Left cardiac atrium (tissue), 4 donors: ENCODE data around the gene NEO1. TPM values are rescaled to one million over a fixed set of nuclear protein-coding genes. Genes with fewer than 3 reads are reported as not detected.

Source experiments
- ATAC-seq, 2 donors: fragments of 200-7000 bp; cut with Tn5 transposase; one replicate each; pipeline ENCODE4 v1.9.1; 2020; ENCODE audit warnings: mild to moderate bottlenecking in 2 of 2, moderate library complexity in 2 of 2
- DNase-seq: peaks from one replicate; pipeline ENCODE4 v3.0.0-alpha.2; 2020
- intact Hi-C, 2 donors: fragments of 100-400 bp; cut with DNase I; formaldehyde crosslinking; loops; one replicate each; pipeline versions ENCODE4 v1.14.1 to v1.15.1; 2022 to 2023
- total RNA-seq, 2 donors: library from RNA; stranded (reverse); fragmentation: NEBNext Ultra II Directional; extraction: Animal tissue kit (Norgen Biotek cat#: 25700); gene quantifications; one replicate each; pipeline ENCODE4 v1.2.1, GENCODE V29; 2021
- donor health status: DM: no; HTN: yes; CAD: no.
- donor health status: DM: no; HTN: yes; CAD: no; lungs with severe emphysema.
- donor health status: DM: yes; HTN: yes; CAD: no.
- donor health status: Dilated cardiomyopathy.

Gene NEO1
- total RNA-seq, 2 donors from 2014 or later = 10.6 to 16.3 TPM

DNA sequence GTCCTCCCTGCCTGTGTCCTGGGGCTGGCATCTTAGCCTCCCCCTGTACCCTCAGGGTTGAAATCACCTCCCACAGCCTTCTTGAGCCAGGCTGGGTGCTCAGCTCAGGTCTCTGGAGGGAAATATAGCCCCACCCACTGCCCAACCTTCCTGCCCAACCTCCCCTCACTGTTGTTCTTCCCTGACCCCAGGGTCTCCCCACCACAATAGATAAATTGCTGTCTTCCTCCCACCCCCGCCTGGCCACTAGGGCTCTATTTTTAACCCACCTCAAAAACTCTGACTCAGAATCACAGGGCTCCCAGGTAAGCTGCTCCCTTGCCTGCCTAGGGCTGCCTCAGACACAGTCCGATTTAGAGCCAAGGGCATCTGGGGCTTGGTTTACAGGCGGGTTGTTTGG, 301.5 kb downstream of the NEO1 start:
- no peak for DNase-seq
- intact Hi-C loops = no loop called here
- ATAC-seq = no peak

DNA sequence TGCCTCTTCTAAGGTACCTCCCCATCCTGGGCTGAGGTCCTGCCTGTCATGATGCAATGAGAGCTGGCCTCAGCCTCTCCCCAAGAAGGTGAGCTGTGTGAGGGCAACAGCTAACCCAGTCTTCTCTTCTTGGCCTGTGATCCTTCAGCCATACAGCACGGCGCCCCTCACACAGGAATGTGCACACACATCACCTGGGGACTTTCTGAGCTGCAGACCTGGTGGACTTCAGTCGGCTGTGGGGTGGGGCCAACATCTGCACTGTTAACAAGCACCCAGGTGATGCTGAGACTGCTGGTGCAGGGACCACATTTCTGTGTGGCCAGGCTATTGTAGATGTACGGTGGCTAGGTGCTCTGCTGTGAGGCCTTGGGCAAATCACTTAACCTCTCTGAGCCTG, 302.0 kb downstream of the NEO1 start:
- intact Hi-C loops = no loop called here
- DNase-seq (no peak), ATAC-seq (no peak)
